GM12875 (cell line): Measurements from ENCODE around the gene SEC14L5.

Source experiments
- H3K4me3 ChIP-seq: one replicate; pipeline ENCODE4 v1.5.1; 2011; ENCODE audit warnings: low read depth, low read length, control low read depth
- TF ChIP-seq, protein P1 (sequence below): IDR thresholded peaks from 2 replicates; pipeline ENCODE4 v1.5.1; 2011; ENCODE audit warnings: low read depth, mild to moderate bottlenecking, control low read depth, inconsistent platforms, low read length, moderate library complexity, borderline replicate concordance; ENCODE audit not compliant: insufficient read depth

Gene SEC14L5

DNA sequence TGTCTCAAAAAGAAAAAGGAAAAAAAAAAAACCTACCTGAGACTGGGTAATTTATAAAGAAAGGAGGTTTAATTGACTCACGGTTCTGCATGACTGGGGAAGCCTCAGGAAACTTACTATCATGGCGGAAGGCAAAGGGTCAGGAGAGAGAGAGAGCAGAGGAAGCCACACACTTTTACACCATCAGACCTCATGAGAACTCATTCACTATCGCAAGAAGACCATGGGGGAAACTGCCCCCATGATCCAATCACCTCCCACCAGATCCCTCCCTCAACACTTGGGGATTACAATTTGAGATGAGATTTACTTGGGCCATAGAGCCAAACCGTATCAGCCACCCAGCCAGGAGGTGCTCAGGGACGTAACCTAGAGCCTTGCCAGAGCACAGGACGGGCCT lies 54.8 kb downstream of the SEC14L5 start:
- H3K4me3 ChIP-seq: no peak overlapping the region
- TF ChIP-seq, protein P1, sequence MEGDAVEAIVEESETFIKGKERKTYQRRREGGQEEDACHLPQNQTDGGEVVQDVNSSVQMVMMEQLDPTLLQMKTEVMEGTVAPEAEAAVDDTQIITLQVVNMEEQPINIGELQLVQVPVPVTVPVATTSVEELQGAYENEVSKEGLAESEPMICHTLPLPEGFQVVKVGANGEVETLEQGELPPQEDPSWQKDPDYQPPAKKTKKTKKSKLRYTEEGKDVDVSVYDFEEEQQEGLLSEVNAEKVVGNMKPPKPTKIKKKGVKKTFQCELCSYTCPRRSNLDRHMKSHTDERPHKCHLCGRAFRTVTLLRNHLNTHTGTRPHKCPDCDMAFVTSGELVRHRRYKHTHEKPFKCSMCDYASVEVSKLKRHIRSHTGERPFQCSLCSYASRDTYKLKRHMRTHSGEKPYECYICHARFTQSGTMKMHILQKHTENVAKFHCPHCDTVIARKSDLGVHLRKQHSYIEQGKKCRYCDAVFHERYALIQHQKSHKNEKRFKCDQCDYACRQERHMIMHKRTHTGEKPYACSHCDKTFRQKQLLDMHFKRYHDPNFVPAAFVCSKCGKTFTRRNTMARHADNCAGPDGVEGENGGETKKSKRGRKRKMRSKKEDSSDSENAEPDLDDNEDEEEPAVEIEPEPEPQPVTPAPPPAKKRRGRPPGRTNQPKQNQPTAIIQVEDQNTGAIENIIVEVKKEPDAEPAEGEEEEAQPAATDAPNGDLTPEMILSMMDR: no peak

DNA sequence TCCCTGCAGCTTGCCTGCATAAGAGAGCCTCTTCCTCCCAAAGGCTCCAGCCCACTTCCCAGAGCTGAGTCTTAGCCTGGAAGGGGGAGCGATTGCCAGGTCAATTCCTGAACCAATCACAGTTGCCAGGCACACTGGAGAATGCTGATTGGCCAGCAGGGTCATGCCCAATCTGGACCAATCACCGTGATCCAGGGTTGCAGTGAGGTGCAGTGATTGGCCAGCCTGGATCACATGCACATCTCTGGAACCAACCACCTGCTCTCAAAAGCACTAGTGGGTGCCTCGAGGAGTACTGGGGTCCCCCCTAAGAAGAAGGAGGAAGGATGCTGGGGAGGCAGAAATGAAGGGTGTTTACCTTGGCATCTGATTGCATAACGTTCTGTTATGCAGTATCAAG lies 57.2 kb downstream of the SEC14L5 start:
- TF ChIP-seq, protein P1: no peak
- no peak overlapping the region for H3K4me3 ChIP-seq

DNA sequence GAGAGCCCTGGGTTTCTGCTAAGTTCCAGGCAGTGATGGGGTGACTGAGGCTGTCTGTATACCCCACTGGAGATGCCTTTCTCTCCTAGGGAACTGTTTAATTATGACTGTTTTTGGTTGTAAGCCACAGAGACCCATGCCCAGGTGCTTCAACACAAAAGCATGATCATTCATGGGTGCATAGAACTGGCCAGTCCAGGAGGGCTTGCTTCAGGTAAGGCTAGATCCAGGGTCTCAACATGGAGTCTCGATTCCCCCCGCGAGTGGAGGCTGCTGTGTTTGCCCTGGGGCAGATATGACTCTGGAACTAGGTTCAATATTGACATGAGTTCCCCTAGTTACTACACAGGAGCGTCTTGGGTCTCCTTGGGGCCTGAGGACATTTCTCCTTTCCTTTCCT lies 57.8 kb downstream of the SEC14L5 start:
- TF ChIP-seq, protein P1: no peak
- H3K4me3 ChIP-seq: no peak overlapping the region

DNA sequence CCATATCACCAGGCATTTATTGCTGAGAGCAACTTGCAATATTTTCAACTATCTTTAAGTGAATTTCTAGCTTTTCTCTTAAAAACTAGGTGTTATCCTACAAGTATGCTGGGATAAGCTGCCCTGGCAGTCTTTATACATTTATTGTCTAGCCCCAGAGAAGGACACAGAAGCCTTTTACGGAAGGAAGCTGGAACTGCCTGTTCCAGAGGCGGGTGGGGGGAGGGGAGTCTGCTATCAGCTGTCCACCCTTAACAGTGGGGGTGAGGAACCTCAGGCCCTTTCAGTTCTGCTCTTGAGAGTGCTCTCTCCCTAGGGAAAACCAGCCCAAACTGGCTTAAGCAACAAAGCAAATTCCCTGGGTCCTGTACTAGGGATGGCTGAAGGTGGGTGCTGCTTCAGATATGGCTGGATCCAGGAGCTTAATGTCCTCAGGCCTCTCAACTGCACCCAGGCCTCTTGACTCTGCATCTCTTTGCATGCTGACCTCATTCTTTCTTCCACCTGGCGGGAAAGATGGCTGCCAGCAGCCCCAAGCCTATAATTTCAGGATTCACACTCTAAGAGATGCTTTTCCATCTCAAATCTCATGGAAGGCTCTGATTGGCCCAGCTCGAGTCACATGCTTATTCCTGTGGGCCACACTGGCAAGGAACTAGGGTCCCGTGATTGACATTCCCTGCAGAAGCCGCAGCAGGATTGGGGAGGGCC lies 59.0 kb downstream of the SEC14L5 start:
- TF ChIP-seq, protein P1: no peak
- no peak overlapping the region for H3K4me3 ChIP-seq

DNA sequence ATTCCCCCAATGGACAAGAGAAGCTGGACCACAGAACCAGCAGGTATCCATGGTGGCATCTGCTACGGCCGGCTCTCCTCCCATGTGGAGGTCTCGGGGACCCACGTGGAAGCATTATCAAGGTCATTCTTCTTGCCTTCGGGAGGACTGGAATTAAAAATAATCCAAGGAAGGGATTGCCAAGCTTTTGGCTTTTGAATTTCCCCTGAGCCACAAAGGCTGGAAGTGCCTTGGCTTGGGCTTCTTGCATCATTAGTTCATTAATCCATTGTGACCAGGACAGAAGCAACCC lies 59.5 kb downstream of the SEC14L5 start:
- no peak overlapping the region for H3K4me3 ChIP-seq
- TF ChIP-seq, protein P1: no peak

DNA sequence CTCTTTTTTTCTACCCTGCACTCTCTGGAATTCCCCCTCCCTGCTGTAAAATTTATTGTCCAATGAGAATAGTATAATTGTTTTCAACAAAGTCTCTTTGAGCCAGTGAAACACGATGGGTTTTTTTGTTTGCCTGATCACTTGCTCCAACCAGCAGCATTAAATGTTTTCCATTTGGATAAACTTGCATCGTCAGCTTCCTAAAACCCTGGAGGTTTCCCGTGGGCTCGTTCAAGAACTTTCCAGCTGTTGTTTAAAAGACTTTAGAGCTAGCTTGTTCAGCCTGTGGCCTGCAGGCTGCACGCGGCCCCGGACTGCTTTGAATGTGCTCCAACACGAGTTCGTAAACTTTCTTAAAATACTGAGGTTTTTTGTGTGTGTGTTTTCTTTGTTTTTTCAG lies 60.7 kb downstream of the SEC14L5 start:
- H3K4me3 ChIP-seq: no peak overlapping the region
- TF ChIP-seq, protein P1: no peak

DNA sequence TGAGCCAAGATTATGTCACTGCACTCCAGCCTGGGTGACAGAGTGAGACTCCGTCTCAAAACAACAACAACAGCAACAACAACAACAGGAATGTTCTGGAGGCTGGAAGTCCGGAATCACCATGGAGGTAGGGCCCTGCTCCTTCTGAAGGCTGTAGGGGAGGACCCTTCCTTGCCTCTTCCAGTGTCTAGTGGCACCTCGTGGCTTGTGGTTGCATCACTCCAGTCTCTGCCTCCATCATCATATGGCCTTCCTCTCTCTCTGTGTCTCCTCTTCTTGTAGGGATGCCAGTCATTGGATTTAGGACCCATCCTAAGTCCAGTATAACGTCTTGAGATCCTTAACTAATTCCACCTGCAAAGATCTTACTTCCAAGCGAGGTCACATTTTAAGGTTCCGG lies 61.6 kb downstream of the SEC14L5 start:
- no peak overlapping the region for H3K4me3 ChIP-seq
- TF ChIP-seq, protein P1: no peak
